Activated CD8-positive, alpha-beta memory T cell treated with anti-CD3 and anti-CD28 coated beads, Interleukin-2, amount 10 ng/mL, durations not matched to agents 7 days and 5 days (primary cell): ENCODE results near the gene ZNF775. TPM values are rescaled to one million over a fixed set of nuclear protein-coding genes. Genes with fewer than 3 reads are reported as not detected.

Source experiments
- ATAC-seq: fragments of 150-1000 bp; cut with Tn5 transposase; one replicate; pipeline ENCODE4 v1.10.0; 2021; ENCODE audit warnings: moderate library complexity
- CTCF ChIA-PET: fragments of 350-600 bp; sonication (Branson Sonifier 250); formaldehyde crosslinking; loops from one replicate; lab custom pipeline; 2021; ENCODE audit warnings: antibody characterized with exemption; lab: Charles Lee
- DNase-seq: peaks from one replicate; pipeline ENCODE4 v3.0.0-alpha.2; 2020
- H3K27ac Mint-ChIP-seq: one replicate; pipeline ENCODE4 v1.8.0; 2021; ENCODE audit warnings: mild to moderate bottlenecking, mixed read lengths
- H3K27me3 Mint-ChIP-seq: one replicate; pipeline ENCODE4 v1.8.0; 2021; ENCODE audit warnings: mixed read lengths
- H3K36me3 Mint-ChIP-seq: one replicate; pipeline ENCODE4 v1.8.0; 2021; ENCODE audit warnings: mild to moderate bottlenecking, mixed read lengths
- H3K4me1 Mint-ChIP-seq: one replicate; pipeline ENCODE4 v1.8.0; 2021; ENCODE audit warnings: mixed read lengths
- H3K4me3 Mint-ChIP-seq: one replicate; pipeline ENCODE4 v1.8.0; 2021; ENCODE audit warnings: mild to moderate bottlenecking, moderate library complexity, mixed read lengths
- H3K9me3 Mint-ChIP-seq: one replicate; pipeline ENCODE4 v1.8.0; 2022; ENCODE audit warnings: low read depth, mixed read lengths
- total RNA-seq, 2 experiments: library from RNA; stranded (reverse); gene quantifications; one replicate each; pipeline ENCODE4 v1.2.3, GENCODE V29; 2021

Gene ZNF775
- total RNA-seq, 2 experiments from 2014 or later: 7.5 to 8.4 TPM

GRCh38 chr7:150411606-150412005 lies 32.5 kb downstream of the ZNF775 start:
- ATAC-seq: no peak
- no peak for DNase-seq
- no peaks in the 10 kb centered on the region for H3K27me3 Mint-ChIP-seq
- H3K4me1 Mint-ChIP-seq: peaks cover 11% of the 10 kb centered on the region
- H3K36me3 Mint-ChIP-seq: peaks cover 13% of the 10 kb centered on the region
- no peaks in the 10 kb centered on the region for H3K9me3 Mint-ChIP-seq
- H3K27ac Mint-ChIP-seq: peak overlapping the region; percentile 3
- H3K4me3 Mint-ChIP-seq: no peak overlapping the region
- CTCF ChIA-PET: no interaction called here

GRCh38 chr7:150412016-150412415 lies 32.9 kb downstream of the ZNF775 start:
- Mint-ChIP-seq H3K27me3 (no peaks in the 10 kb centered on the region), H3K4me3 (no peak overlapping the region), H3K4me1 (peaks cover 8% of the 10 kb centered on the region), H3K27ac (peak overlapping the region; percentile 3), H3K36me3 (peaks cover 12% of the 10 kb centered on the region), H3K9me3 (no peaks in the 10 kb centered on the region)
- CTCF ChIA-PET: no interaction called here
- DNase-seq (no peak), ATAC-seq (no peak)

DNA sequence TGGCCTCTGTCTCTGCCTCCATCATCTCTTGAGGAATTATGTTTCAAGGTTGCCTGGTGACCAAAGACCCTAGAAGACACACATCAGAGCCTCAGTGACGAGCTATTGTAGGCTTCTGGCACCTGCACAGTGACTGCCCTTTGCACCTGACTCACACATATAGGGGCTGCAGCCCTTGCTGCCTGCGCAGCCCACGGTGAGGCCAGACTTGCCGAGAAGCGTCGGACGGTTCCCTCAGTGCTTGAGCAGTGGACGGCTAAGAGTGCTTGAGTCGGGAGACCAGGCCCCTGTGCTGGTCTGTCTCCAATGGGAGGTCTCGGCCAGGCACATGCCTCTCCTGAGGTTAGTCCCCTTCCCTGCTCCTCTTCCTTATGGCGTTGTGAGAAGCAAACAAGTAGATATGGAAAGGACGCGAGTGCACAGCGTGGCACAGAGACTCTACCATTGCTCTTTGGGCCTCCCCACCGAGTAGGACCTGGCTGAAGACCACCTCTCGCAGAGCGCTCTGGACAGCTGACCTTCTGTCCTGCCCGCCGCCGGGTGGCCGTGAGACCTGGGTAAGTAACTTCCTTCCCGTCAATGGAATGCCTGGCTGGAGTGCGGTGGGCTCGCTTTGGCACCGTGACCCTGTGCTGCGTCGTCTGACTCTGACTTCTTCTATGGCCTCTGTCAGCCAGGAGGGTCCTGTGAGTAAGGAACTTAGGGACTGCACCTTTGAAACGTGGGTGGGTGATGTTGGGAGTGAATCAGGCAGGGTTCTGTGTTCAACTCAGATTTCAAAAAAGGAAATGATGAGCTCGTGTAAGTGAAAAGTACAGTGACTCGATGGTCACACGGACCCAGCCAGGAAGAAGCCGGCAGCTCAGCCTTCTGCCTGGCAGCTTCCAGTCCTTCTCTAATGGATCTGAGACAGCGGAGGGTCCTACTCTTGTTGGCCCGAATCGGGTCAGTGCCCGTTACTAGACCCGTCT lies 33.7 kb downstream of the ZNF775 start:
- ATAC-seq: no peak
- no peak overlapping the region for H3K4me3 Mint-ChIP-seq
- CTCF ChIA-PET: interaction anchor here (0.7 kb wide), 1 partner anchor 17 kb away, joined by 3 read pairs; no protein-coding TSS in a partner anchor
- H3K27me3 Mint-ChIP-seq: no peaks in the 10 kb centered on the region
- DNase-seq: no peak
- H3K27ac Mint-ChIP-seq: no peak overlapping the region
- H3K9me3 Mint-ChIP-seq: no peaks in the 10 kb centered on the region
- H3K4me1 Mint-ChIP-seq: peaks cover 6% of the 10 kb centered on the region
- H3K36me3 Mint-ChIP-seq: peaks cover 9% of the 10 kb centered on the region

DNA sequence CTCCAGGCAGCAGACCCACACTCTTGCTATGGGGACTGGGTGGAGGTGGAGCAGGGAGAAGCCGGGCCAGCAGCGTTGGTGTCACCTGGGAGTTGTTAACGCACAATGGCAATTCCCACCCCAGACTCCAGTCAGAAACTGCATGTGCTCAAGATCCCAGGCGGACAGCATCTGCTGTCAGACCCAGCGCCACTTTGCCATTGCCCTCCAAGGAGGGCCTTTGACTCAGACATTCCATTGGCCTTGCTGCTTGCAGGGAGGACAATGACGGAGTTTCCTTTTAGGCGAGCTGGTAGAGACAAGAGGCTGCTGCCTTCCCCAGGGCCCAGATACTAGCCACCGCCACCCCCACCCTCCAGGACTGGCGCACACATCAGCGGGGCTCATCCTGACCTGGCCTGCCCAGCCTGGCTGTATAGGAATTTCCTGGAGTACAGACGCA lies 34.5 kb downstream of the ZNF775 start:
- H3K27me3 Mint-ChIP-seq: no peaks in the 10 kb centered on the region
- H3K36me3 Mint-ChIP-seq: peaks cover 7% of the 10 kb centered on the region
- CTCF ChIA-PET: interaction anchor here (0.7 kb wide), 1 partner anchor 18 kb away, joined by 3 read pairs; no protein-coding TSS in a partner anchor
- peaks cover 3% of the 10 kb centered on the region for H3K4me1 Mint-ChIP-seq
- DNase-seq: no peak
- no peak overlapping the region for H3K4me3 Mint-ChIP-seq
- H3K27ac Mint-ChIP-seq: no peak overlapping the region
- no peaks in the 10 kb centered on the region for H3K9me3 Mint-ChIP-seq
- ATAC-seq: no peak

DNA sequence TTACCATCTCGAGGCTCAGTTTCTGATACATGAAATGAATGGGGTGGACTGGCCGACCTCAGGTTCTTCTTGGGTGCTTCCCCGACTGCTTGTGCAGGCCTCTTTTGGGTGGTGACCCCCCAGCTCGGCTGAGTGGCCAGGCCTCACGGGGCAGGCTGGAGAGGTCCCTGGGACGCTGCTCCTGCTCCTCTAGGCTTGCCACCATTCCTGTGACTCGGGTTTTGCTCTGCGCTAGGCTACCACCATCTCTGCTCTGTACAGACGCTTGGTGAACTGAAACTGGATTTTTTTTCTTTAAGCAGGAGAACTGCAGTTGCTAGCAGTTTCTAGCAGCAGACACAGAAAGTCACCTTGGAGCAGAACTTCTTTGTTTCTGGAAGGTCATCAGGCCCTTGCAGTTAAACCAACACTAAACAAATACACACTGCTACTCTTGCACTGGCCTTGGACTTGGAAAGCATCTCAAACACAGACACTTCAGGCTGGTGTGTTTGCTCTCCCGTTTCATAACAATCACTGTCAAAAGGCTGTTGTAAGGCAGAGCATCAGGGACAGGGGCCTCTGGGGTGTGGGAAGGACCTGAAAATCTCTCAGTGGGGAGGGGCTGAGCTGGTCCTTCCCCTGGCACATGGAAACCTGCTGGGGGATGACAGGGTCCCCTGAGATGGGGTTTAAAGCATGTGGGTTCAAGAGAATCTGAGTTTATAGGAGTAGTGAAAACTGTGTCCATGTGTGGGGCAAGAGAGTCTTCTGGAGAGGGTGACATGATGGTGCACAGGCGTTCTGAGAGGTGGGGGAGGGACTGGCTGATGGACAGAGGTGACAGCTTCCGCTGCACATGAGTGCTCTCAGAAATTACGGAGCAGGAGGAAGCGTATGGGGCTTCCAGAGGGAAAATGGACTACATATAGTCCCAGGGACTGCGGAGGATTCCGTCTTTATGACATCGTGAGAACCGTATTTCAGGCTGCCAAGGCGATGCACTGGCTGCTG lies 36.3 kb downstream of the ZNF775 start:
- peaks cover 4% of the 10 kb centered on the region for H3K36me3 Mint-ChIP-seq
- no peaks in the 10 kb centered on the region for H3K27me3 Mint-ChIP-seq
- H3K4me3 Mint-ChIP-seq: no peak overlapping the region
- H3K4me1 Mint-ChIP-seq: peaks cover 3% of the 10 kb centered on the region
- no peak overlapping the region for H3K27ac Mint-ChIP-seq
- no peak for ATAC-seq
- DNase-seq: peak; percentile 30
- H3K9me3 Mint-ChIP-seq: no peaks in the 10 kb centered on the region
- CTCF ChIA-PET: interaction anchor here (1.4 kb wide), 1 partner anchor 59 kb away, joined by 5 read pairs; no protein-coding TSS in a partner anchor

DNA sequence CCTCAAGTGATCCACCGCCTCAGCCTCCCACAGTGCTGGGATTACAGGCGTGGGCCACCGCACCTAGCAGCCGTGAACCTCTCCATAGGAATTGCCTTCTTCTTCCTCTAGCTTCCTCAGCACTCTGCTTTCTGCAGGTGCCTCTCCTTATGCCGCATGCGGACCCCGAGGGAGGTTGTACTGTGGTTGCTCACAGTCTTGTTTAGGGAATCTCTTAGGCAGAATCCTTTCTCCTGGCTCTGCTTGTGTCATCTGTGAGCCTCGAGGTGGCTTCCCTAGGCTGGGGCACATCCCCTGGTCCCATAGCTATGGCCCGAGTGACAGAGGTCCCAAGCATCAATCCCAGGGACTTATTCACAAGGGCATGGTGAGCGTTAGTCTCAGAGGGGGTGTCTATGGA lies 38.1 kb downstream of the ZNF775 start:
- no peak for ATAC-seq
- Mint-ChIP-seq H3K9me3 (no peaks in the 10 kb centered on the region), H3K4me3 (no peak overlapping the region), H3K27ac (no peak overlapping the region), H3K27me3 (peaks cover 2% of the 10 kb centered on the region), H3K36me3 (no peaks in the 10 kb centered on the region), H3K4me1 (peaks cover 11% of the 10 kb centered on the region)
- CTCF ChIA-PET: interaction anchor here (2.6 to 3.9 kb wide), 3 partner anchors 11 to 62 kb away, joined by 10 to 18 read pairs (median 18); a partner anchor contains a TSS
- DNase-seq: peak; percentile 34

GRCh38 chr7:150417863-150418262 lies 38.7 kb downstream of the ZNF775 start:
- no peak overlapping the region for H3K4me3 Mint-ChIP-seq
- peaks cover 11% of the 10 kb centered on the region for H3K4me1 Mint-ChIP-seq
- H3K36me3 Mint-ChIP-seq: no peaks in the 10 kb centered on the region
- no peak overlapping the region for H3K27ac Mint-ChIP-seq
- CTCF ChIA-PET: interaction anchor here (2.6 to 3.9 kb wide), 3 partner anchors 12 to 62 kb away, joined by 10 to 18 read pairs (median 18); a partner anchor contains a TSS
- ATAC-seq (no peak), DNase-seq (peak; percentile 21)
- peaks cover 2% of the 10 kb centered on the region for H3K27me3 Mint-ChIP-seq
- no peaks in the 10 kb centered on the region for H3K9me3 Mint-ChIP-seq

DNA sequence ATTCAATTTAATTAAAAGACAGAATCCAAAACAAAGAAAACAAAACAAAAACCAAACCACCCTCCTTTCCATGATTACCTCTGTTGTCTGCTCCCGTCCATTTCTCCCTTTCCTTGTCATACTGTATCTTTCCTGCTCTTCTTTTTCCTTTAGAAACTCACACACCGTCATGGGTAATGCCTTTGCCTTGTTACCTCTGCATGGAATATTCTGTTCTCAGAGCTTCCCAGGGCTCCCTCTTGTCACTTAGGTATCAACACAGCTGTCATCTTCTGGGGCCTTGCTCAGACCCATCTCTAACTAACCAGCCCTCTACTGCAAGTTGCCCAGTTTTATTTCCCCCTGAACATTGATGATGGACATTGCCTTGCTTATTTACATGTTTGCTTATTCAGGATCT lies 41.1 kb downstream of the ZNF775 start:
- no peaks in the 10 kb centered on the region for H3K36me3 Mint-ChIP-seq

DNA sequence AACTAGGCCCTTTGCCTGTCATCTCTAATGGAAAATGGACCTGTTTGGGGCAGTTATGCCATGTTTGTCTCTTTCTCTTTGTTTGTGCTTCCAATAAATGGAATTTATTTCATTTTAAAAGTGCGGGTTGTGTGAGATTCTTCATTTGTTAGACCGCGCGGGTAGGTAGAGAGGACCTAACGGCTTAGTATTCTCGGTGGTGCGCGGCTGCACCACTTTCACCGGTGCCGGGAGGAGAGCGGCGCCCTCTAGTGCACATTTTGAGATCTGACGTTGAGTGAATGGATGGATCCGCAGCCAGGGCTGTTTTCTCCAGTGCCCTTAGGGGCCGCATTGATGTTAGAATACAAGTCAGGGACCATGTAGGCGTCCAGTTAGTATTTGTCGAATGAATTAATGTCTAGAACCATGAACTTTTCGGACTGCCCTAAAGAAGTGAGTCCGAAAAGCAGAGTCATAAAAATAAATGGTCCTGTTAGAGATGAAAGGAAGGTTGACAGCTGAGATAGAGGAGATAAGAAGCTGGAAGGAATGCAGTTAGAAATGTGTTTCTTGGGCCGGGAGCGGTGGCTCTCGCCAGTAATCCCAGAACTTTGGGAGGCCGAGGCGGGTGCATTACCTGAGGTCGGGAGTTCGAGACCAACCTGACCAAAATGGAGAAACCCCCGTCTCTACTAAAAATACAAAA lies 42.0 kb downstream of the ZNF775 start:
- Mint-ChIP-seq H3K36me3 (no peaks in the 10 kb centered on the region), H3K27ac (peak overlapping the region; percentile 50), H3K27me3 (peaks cover 2% of the 10 kb centered on the region), H3K9me3 (no peaks in the 10 kb centered on the region), H3K4me3 (peak overlapping the region; percentile 31), H3K4me1 (peaks cover 11% of the 10 kb centered on the region)
- ATAC-seq (peak; percentile 100), DNase-seq (peak; percentile 90)
- CTCF ChIA-PET: interaction anchor here (0.7 to 2.0 kb wide), 10 partner anchors 9 to 362 kb away, joined by 3 to 11 read pairs (median 4); no protein-coding TSS in a partner anchor

More for the DNA sequence above, 41.1 kb downstream of the ZNF775 start:
- CTCF ChIA-PET: interaction anchor here (3.6 to 3.9 kb wide), 2 partner anchors 12 to 14 kb away, joined by 18 read pairs; a partner anchor contains a TSS
- ATAC-seq: no peak
- DNase-seq: no peak
- Mint-ChIP-seq H3K4me1 (peaks cover 11% of the 10 kb centered on the region), H3K9me3 (no peaks in the 10 kb centered on the region), H3K27ac (no peak overlapping the region), H3K27me3 (peaks cover 2% of the 10 kb centered on the region), H3K4me3 (no peak overlapping the region)

- ATAC-seq (no peak), DNase-seq (no peak)
- no peak overlapping the region for H3K4me3 Mint-ChIP-seq
- H3K9me3 Mint-ChIP-seq: no peaks in the 10 kb centered on the region
- peaks cover 11% of the 10 kb centered on the region for H3K4me1 Mint-ChIP-seq
- no peaks in the 10 kb centered on the region for H3K36me3 Mint-ChIP-seq
- CTCF ChIA-PET: interaction anchor here (0.7 to 2.0 kb wide), 10 partner anchors 8 to 361 kb away, joined by 3 to 11 read pairs (median 4); no protein-coding TSS in a partner anchor
- peaks cover 2% of the 10 kb centered on the region for H3K27me3 Mint-ChIP-seq
- no peak overlapping the region for H3K27ac Mint-ChIP-seq
Measured at GRCh38 chr7:150421831-150422230, 42.7 kb downstream of the ZNF775 start.

DNA sequence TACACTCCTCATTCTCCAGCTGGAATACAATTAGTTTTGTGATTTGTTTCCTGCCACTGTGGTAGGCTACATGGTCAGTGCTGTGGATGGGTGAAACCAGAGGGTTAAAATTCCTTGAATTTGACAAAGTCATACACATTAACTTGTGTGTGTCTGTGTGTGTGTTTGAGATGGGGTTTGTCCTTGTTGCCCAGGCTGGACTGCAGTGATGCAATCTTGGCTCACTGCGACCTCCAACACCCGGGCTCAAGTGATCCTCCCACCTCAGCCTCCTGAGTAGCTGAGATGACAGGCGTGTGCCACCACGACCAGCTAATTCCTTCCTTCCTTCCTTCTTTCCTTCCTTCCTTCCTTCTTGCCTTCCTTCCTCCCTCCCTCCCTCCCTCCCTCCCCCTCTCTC lies 46.5 kb downstream of the ZNF775 start:
- CTCF ChIA-PET: interaction anchor here (1.0 kb wide), 1 partner anchor 328 kb away, joined by 4 read pairs; no protein-coding TSS in a partner anchor
- no peak for ATAC-seq
- DNase-seq: peak; percentile 12
- H3K9me3 Mint-ChIP-seq: no peaks in the 10 kb centered on the region
- peaks cover 2% of the 10 kb centered on the region for H3K27me3 Mint-ChIP-seq
- no peaks in the 10 kb centered on the region for H3K36me3 Mint-ChIP-seq
- peaks cover 27% of the 10 kb centered on the region for H3K4me1 Mint-ChIP-seq
- H3K4me3 Mint-ChIP-seq: no peak overlapping the region
- H3K27ac Mint-ChIP-seq: no peak overlapping the region
